ENCODE measurements around the gene PLCL1.

Gene PLCL1

GRCh38 chr2:197869041-197869440 lies 64.6 kb downstream of the PLCL1 start:
- no peaks in the 10 kb centered on the region for H3F3A ChIP-seq (ENCODE audit: insufficient read depth, low read length)
- no peak for TF ChIP-seq EZH2 (optimal IDR thresholded peaks at IDR 0.05; ENCODE audit: low read depth, low read length)
- no peak for TF ChIP-seq EZH2phosphoT487 (IDR thresholded peaks at IDR 0.05; ENCODE audit: low read length)
- TF ChIP-seq CTCF (IDR thresholded peaks at IDR 0.05; ENCODE audit: low read length): no peak
- H3K27me3 ChIP-seq (replicated peaks; ENCODE audit: insufficient read depth, low read length): no peaks in the 10 kb centered on the region
- no peak for DNase-seq
- no peaks in the 10 kb centered on the region for H3K79me2 ChIP-seq (ENCODE audit: low read length)
- no peaks in the 10 kb centered on the region for H3K9me3 ChIP-seq (replicated peaks; ENCODE audit: insufficient read depth, low read length)
- H3K4me3 ChIP-seq (ENCODE audit: low read length): no peak overlapping the region
- no peak overlapping the region for H2AFZ ChIP-seq (ENCODE audit: low read length)
- no peaks in the 10 kb centered on the region for H3K4me1 ChIP-seq (ENCODE audit: low read length)
- no peaks in the 10 kb centered on the region for H3K9me2 ChIP-seq (replicated peaks; ENCODE audit: insufficient read depth, low read length)
- H4K20me1 ChIP-seq (ENCODE audit: insufficient read depth, low read length): no peaks in the 10 kb centered on the region
- H3K4me2 ChIP-seq (ENCODE audit: low read depth, low read length): no peak overlapping the region
- no peak overlapping the region for H3K9ac ChIP-seq (ENCODE audit: low read length)
- no peak overlapping the region for H3K27ac ChIP-seq (ENCODE audit: low read length)
- H3K36me3 ChIP-seq (replicated peaks; ENCODE audit: insufficient read depth, low read length): no peaks in the 10 kb centered on the region

- no peak for TF ChIP-seq CTCF (IDR thresholded peaks at IDR 0.05; ENCODE audit: low read length)
- TF ChIP-seq EZH2phosphoT487 (IDR thresholded peaks at IDR 0.05; ENCODE audit: low read length): no peak
- no peak for TF ChIP-seq EZH2 (optimal IDR thresholded peaks at IDR 0.05; ENCODE audit: low read depth, low read length)
- Histone ChIP-seq H3K9ac (ENCODE audit: low read length) (no peak overlapping the region), H3K4me2 (ENCODE audit: low read depth, low read length) (no peak overlapping the region), H4K20me1 (ENCODE audit: insufficient read depth, low read length) (no peaks in the 10 kb centered on the region), H3K36me3 (replicated peaks; ENCODE audit: insufficient read depth, low read length) (no peaks in the 10 kb centered on the region), H2AFZ (ENCODE audit: low read length) (no peak overlapping the region), H3K4me3 (ENCODE audit: low read length) (no peak overlapping the region), H3K9me2 (replicated peaks; ENCODE audit: insufficient read depth, low read length) (no peaks in the 10 kb centered on the region), H3K4me1 (ENCODE audit: low read length) (no peaks in the 10 kb centered on the region), H3K27ac (ENCODE audit: low read length) (no peak overlapping the region), H3K27me3 (replicated peaks; ENCODE audit: insufficient read depth, low read length) (no peaks in the 10 kb centered on the region), H3F3A (ENCODE audit: insufficient read depth, low read length) (no peaks in the 10 kb centered on the region), H3K79me2 (ENCODE audit: low read length) (no peaks in the 10 kb centered on the region), H3K9me3 (replicated peaks; ENCODE audit: insufficient read depth, low read length) (no peaks in the 10 kb centered on the region)
- DNase-seq: no peak
These were observed 65.2 kb downstream of the PLCL1 start for GRCh38 chr2:197869501-197870111.

GRCh38 chr2:197870137-197870536 lies 65.7 kb downstream of the PLCL1 start:
- TF ChIP-seq EZH2phosphoT487 (IDR thresholded peaks at IDR 0.05; ENCODE audit: low read length) (no peak), CTCF (IDR thresholded peaks at IDR 0.05; ENCODE audit: low read length) (no peak), EZH2 (optimal IDR thresholded peaks at IDR 0.05; ENCODE audit: low read depth, low read length) (no peak)
- H4K20me1 ChIP-seq (ENCODE audit: insufficient read depth, low read length): no peaks in the 10 kb centered on the region
- no peaks in the 10 kb centered on the region for H3K9me3 ChIP-seq (replicated peaks; ENCODE audit: insufficient read depth, low read length)
- no peak overlapping the region for H3K27ac ChIP-seq (ENCODE audit: low read length)
- H2AFZ ChIP-seq (ENCODE audit: low read length): no peak overlapping the region
- no peak overlapping the region for H3K4me2 ChIP-seq (ENCODE audit: low read depth, low read length)
- H3K79me2 ChIP-seq (ENCODE audit: low read length): no peaks in the 10 kb centered on the region
- no peaks in the 10 kb centered on the region for H3K9me2 ChIP-seq (replicated peaks; ENCODE audit: insufficient read depth, low read length)
- H3K36me3 ChIP-seq (replicated peaks; ENCODE audit: insufficient read depth, low read length): no peaks in the 10 kb centered on the region
- DNase-seq: no peak
- H3F3A ChIP-seq (ENCODE audit: insufficient read depth, low read length): no peaks in the 10 kb centered on the region
- no peak overlapping the region for H3K4me3 ChIP-seq (ENCODE audit: low read length)
- H3K27me3 ChIP-seq (replicated peaks; ENCODE audit: insufficient read depth, low read length): no peaks in the 10 kb centered on the region
- no peaks in the 10 kb centered on the region for H3K4me1 ChIP-seq (ENCODE audit: low read length)
- H3K9ac ChIP-seq (ENCODE audit: low read length): no peak overlapping the region
